ENCODE data around the gene UNKL.
"Not testable (repeated sequence)": the region's sequence is repeated elsewhere in the genome, so short reads cannot be mapped to it uniquely, and the experiment has no call there.

UNKL gene

DNA sequence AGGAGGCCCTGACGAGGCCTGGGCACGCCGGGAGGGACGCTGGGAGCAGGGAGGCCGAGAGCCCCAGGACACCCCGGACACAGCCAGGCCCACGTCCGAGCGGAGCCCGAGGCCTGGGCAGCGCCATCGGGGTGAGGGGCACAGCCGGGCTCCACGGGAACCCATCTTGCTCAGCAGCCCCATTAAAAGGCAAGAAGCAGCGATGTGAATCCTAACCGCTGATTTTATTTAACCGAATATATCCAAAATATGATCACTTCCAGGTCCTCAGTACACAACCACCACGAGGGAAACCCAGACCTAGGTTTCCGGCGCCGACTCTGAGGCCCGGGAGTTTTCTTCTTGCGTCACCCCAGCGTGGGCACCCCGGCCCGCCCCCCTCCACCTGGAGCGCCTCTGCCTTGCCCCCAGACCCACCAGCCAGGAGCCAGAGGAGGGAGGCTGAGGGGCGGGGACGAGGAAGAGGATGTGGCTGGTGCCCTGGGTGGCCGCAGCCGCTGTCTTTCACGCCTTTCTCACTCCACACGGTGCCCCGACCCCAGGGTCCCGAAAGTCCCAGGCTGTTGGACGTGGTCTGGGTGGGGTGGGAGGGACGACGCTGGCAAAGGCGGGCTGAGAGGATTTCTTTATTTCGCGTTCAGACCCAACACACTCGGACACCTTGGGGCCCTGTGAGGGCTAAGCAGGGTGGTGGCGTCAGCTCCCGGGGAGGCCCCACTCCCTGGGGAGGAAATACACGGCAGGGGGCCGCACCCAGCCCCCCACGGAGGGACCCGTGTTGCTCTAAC, 30.4 kb upstream of the UNKL start:
- DNase-seq, result no peak

GRCh38 chr16:1443980-1444729, 29.7 kb upstream of the UNKL start, which contains the start of gene CCDC154:
CCDC154 (minus strand) TSS chr16:1444556; CDS start chr16:1444322, 234 bp downstream.
- DNase-seq, result no peak

- DNase-seq, result no peak
Observed at GRCh38 chr16:1443403-1443973, 29.0 kb upstream of the UNKL start.

DNA sequence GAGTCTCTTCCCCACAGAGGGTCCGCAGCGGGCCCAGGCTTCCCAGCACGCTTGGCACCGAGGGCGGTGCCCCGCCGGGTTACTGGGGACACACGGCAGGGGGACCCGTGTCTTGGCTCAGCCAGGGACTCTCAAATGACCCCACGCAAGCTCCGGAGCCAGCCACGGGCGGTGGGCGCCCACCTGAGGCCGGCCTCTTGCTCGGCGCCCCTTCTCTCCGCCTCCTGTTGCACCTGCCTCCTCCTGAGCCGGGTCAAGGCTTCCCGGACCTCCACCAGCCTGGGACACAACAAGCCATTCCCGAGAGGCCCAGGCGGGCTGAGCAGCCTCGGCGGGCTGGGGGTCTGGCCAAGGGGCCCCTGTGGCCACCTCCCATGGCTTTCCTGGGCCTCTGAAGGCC, 28.2 kb upstream of the UNKL start:
- no peak for DNase-seq

DNA sequence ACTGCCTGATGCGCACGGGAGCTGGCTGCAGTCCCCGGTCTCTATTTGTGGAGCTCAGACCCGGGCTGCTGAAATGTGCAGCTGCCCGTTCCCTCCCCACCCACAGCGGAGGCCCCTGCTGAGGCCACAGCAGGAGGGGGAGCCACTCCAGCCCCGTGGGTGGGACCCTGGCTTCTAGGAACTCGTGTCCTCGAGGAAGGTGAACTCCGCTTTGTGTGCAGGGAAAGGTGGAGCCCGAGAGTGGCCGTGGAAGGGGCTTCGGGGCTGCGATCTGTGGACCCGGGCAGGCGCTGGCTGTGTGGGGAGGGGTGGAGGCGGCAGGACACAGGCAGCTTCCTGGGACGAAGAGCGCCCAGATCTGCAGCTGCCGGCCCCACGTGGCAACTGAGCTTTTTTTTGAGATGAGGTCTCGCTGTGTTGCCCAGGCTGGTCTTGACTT, 26.9 kb upstream of the UNKL start:
- DNase-seq, result no peak

GRCh38 chr16:1439699-1440074, 25.2 kb upstream of the UNKL start:
- DNase-seq, result not testable (repeated sequence)

- DNase-seq, result no peak
Observed at GRCh38 chr16:1439058-1439698, 24.7 kb upstream of the UNKL start.

DNA sequence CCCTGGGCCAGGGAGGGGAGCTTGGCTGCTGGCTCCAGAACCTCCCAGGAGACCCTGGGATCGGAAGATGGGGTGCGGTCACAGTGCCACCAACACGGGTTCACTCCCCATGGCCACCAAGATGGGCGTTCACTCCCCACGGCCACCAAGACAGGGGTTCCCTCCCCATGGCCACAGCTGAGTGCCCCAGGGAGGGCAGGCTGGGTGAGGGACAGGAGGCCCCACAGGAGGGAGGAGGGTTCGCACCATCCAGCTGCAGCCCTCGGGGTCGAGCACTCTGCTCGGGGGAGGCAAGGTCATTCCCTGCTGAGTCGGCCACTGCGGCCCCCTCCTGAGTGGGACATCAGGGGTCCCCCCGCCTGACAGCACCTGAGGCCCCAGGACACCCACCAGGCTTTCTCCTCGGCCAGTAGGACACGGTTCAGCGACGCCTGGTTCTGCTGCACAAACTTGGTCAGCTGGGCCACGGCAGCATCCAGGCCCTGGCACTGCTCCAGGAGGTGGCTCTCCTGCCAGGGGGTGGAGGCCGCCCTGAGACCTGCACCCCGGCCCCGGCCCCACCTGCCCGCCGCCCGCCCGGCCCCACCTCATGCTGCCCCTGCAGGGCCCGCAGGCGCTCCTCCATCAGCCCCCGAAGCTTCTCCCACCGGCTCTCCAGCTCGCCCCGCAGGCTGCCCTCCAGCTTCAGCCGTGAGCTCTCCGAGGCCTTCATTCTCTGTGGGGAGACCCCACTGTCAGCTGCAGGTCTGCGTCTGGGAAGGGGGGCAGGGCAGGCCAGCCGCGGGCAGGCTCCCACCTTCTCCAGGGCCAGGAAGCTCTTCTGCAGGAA, 23.9 kb upstream of the UNKL start:
- no peak for DNase-seq

GRCh38 chr16:1437606-1438005, 23.1 kb upstream of the UNKL start:
- DNase-seq, result no peak

- no peak for DNase-seq
Observed at GRCh38 chr16:1436731-1437355, 22.3 kb upstream of the UNKL start.

DNA sequence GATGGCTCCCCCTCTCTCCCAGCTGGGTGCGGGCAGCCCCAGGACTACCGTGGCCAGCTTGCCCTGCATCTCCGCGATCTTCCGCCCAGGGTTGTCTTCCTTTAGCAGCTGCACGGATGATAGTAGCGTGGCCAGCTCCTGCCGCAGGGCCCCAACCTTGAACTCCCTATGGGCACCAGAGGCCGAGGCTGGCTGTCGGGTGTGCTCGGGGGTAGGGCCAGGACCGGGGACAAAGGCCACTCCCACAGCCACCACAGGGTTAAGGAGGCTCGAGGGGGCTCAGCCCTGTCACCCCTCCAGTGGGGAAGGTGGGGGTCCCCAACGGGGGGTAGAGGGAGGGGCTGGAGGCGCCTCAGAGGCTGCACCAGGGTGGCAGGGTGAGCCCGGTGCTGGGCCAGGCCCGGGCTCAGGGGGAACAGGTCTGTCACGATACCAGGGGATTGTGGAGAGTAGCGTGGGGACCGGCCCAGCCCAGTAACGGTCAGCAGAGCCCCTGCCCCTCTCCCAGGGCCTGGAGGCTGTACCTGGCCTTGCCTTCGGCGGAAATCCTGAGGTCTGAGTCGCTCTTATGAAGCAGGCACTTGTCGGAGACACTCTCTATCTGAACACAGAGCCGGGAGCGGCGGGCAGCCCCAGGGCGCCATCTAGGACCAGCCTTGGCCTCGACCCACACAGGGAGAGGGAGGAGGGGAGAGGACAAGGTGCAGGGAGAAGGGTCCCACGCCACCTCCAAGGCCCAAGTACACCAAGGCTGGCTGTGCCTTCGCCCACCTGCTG, 21.6 kb upstream of the UNKL start:
- DNase-seq, result no peak

DNA sequence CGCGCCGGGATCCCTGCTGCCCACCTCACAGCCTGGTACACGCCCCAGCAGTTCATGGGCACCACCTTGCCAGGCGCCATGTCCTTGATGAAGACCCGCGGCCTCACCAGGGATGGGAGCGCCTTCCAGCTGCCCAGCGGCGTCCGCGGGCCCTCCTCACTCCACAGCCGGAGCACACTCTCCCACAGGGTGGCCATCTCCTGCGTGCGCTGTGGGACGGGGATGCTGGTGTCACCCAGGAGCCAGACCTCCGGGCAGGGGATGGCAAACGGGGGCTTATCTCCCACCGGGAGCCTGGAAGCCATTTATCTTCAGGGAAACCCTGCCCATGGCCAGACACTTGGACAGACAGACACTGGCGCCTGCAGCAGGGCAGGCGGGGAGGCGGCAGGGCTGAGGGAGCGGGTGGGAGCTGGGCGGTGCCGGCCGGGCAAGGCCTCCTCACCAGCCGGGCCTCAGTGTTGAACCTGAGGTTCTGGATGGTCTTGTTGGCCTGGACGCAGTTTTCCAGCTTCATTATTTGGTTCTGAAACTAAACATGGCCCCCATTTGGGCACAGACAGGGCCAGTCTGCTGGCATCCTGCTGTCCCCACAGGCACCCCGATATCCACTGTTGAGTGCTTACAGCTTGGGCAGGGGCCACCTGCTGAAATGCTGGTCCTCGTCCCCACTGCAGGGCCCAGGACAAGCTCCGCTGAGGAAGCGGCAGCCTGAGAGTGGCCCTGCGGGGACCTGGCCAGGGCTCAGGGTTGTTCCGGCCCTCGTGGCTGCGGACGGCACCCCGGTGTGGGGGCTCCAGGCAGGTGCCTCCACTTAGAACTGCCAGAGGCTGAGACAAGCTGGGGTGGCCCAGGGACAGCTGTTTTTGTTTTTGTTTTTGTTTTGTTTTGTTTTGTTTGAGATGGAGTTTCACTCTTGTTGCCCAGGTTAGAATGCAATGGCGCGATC, 20.4 kb upstream of the UNKL start:
- no peak for DNase-seq

DNA sequence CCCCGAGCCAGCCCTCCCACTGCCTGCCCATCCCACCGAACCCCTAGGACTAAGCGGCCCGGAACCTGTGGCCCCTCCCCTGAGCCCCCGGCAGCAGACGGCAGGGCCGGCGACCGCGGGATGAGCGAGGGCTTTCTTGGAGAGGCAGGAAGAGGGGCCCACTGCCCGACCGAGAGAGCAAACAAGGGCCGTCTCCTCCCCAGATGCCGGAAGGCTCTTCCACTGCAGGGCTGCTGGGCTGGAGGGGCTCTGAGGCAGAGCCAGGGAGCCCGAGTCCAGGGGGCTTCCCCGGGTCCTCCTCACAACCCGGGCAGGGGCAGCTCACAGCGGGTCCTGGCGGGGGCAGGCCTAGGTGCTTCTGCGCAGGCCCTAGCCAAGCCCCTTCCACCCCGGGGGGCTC, 19.3 kb upstream of the UNKL start:
- DNase-seq, result no peak

DNA sequence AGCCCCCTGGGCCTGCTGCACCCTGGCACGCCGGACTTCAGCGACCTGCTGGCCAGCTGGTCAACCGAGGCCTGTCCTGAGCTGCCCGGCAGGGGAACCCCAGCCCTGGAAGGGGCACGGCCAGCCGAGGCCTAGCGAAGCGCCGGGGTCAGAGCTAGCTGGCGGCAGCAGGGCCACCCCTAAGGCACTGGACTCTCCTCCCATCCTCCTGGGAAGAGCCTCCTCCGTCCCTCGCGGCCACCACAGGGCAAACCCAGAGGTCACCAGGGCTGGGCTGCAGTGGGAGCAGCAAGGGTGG, 18.7 kb upstream of the UNKL start:
- DNase-seq, result no peak

GRCh38 chr16:1432388-1433262, 18.1 kb upstream of the UNKL start:
- DNase-seq, result no peak

GRCh38 chr16:1431497-1432270, 17.2 kb upstream of the UNKL start:
- DNase-seq, result no peak

GRCh38 chr16:1430759-1431496, 16.4 kb upstream of the UNKL start, which contains the start of gene PERCC1:
PERCC1 (plus strand) TSS chr16:1431078; CDS start chr16:1432594, 1,516 bp downstream.
- DNase-seq, result no peak
